Hepatocyte (in vitro differentiated cells): ENCODE measurements around the gene TPRG1L. TPM values are rescaled to one million over a fixed set of nuclear protein-coding genes. Genes with fewer than 3 reads are reported as not detected.

Experiments
- DNase-seq: peaks from one replicate; pipeline ENCODE4 v3.0.0-alpha.2; 2016; ENCODE audit warnings: low spot score
- H2AFZ ChIP-seq: fragments of 200-600 bp; sonication (generic); 2 replicates; pipeline ENCODE4 v1.6.0; 2016; ENCODE audit warnings: antibody characterized with exemption, mild to moderate bottlenecking
- H3K27ac ChIP-seq: fragments of 200-600 bp; sonication (generic); 2 replicates; pipeline ENCODE4 v1.5.1; 2016; ENCODE audit warnings: mild to moderate bottlenecking
- H3K27me3 ChIP-seq: fragments of 200-600 bp; sonication (generic); 2 replicates; pipeline ENCODE4 v1.6.1; 2016
- H3K36me3 ChIP-seq: fragments of 200-600 bp; sonication (generic); replicated peaks from 2 replicates; pipeline ENCODE4 v1.5.1; 2016; ENCODE audit warnings: low read depth; ENCODE audit not compliant: insufficient read depth
- H3K4me1 ChIP-seq: fragments of 200-600 bp; sonication (generic); 2 replicates; pipeline ENCODE4 v1.5.1; 2016; ENCODE audit warnings: mild to moderate bottlenecking, moderate library complexity; ENCODE audit not compliant: insufficient read depth
- H3K4me2 ChIP-seq: fragments of 200-600 bp; sonication (generic); 2 replicates; pipeline ENCODE4 v1.6.0; 2016
- H3K4me3 ChIP-seq: fragments of 200-600 bp; sonication (generic); 2 replicates; pipeline ENCODE4 v1.5.1; 2016; ENCODE audit warnings: mild to moderate bottlenecking
- H3K79me2 ChIP-seq: fragments of 200-600 bp; sonication (generic); 2 replicates; pipeline ENCODE4 v1.6.0; 2017; ENCODE audit warnings: mild to moderate bottlenecking
- H3K9me2 ChIP-seq: fragments of 200-600 bp; sonication (generic); replicated peaks from 2 replicates; pipeline ENCODE4 v1.6.0; 2017; ENCODE audit warnings: mild to moderate bottlenecking; ENCODE audit not compliant: insufficient read depth
- H3K9me3 ChIP-seq: fragments of 200-600 bp; sonication (generic); 2 replicates; pipeline ENCODE4 v1.5.1; 2016; ENCODE audit warnings: low read depth, mild to moderate bottlenecking
- H4K20me1 ChIP-seq: fragments of 200-600 bp; sonication (generic); 2 replicates; pipeline ENCODE4 v1.6.0; 2016; ENCODE audit warnings: mild to moderate bottlenecking; ENCODE audit not compliant: insufficient read depth, poor library complexity, severe bottlenecking
- CTCF ChIP-seq: fragments of 200-600 bp; sonication (generic); IDR thresholded peaks from 2 replicates; pipeline ENCODE4 v1.5.1; 2016; ENCODE audit warnings: antibody characterized with exemption, mild to moderate bottlenecking; ENCODE audit not compliant: poor library complexity
- EZH2 ChIP-seq: fragments of 200-600 bp; sonication (generic); IDR thresholded peaks from 2 replicates; pipeline ENCODE4 v1.6.1; 2016; ENCODE audit warnings: antibody characterized with exemption, mild to moderate bottlenecking, borderline replicate concordance
- EZH2phosphoT487 ChIP-seq: fragments of 200-600 bp; sonication (generic); IDR thresholded peaks from one replicate; pipeline ENCODE4 v1.6.1; 2018; ENCODE audit warnings: antibody characterized with exemption, mild to moderate bottlenecking, low read depth, moderate library complexity; ENCODE audit not compliant: unreplicated experiment, severe bottlenecking
- WGBS: methylation state at CpG from one replicate; pipeline ENCODE4 v1.1.6; 2016; ENCODE audit warnings: low lambda C conversion rate; ENCODE audit errors: missing lambda C conversion rate; 5-methylcytosine and 5-hydroxymethylcytosine counted together
- polyA plus RNA-seq: library from polyadenylated mRNA; unstranded; fragments of >200 nt; fragmentation: Nextera tagmentation; extraction: Ambion mirVana; gene quantifications from 2 replicates; pipeline ENCODE4 v1.2.1, GENCODE V29; 2016
- total RNA-seq: library from RNA; depleted of rRNA; stranded (reverse); fragments of >200 nt; gene quantifications from 2 replicates; pipeline ENCODE4 v1.2.3, GENCODE V29; 2014

Gene TPRG1L
- total and polyA plus RNA-seq, 2 experiments from 2014 or later, result 57.9 to 74.1 TPM

GRCh38 chr1:3670823-3671265, 46.0 kb downstream of the TPRG1L start:
- DNase-seq, result no peak
- Histone ChIP-seq H3K9me2 (no peaks in the 10 kb centered on the region), H3K79me2 (no peaks in the 10 kb centered on the region), H3K9me3 (no peaks in the 10 kb centered on the region), H2AFZ (no peak overlapping the region), H4K20me1 (no peaks in the 10 kb centered on the region), H3K4me3 (no peak overlapping the region), H3K27ac (no peak overlapping the region), H3K4me2 (no peak overlapping the region), H3K4me1 (no peaks in the 10 kb centered on the region), H3K27me3 (no peaks in the 10 kb centered on the region), H3K36me3 (no peaks in the 10 kb centered on the region)
- no peak for TF ChIP-seq EZH2phosphoT487
- TF ChIP-seq EZH2, result no peak
- TF ChIP-seq CTCF, result no peak
- WGBS, result 86% methylated on average over 15 of the region's 15 CpGs

- Histone ChIP-seq H2AFZ (no peak overlapping the region), H3K9me2 (no peaks in the 10 kb centered on the region), H3K79me2 (no peaks in the 10 kb centered on the region)
Measured at GRCh38 chr1:3671371-3672180, 46.8 kb downstream of the TPRG1L start.

GRCh38 chr1:3672231-3672970, 47.6 kb downstream of the TPRG1L start:
- Histone ChIP-seq H4K20me1 (no peaks in the 10 kb centered on the region), H3K27ac (no peak overlapping the region), H3K79me2 (no peaks in the 10 kb centered on the region), H2AFZ (no peak overlapping the region), H3K9me2 (no peaks in the 10 kb centered on the region), H3K4me3 (no peak overlapping the region), H3K9me3 (no peaks in the 10 kb centered on the region), H3K4me1 (no peaks in the 10 kb centered on the region), H3K27me3 (no peaks in the 10 kb centered on the region), H3K4me2 (no peak overlapping the region), H3K36me3 (no peaks in the 10 kb centered on the region)
- DNase-seq, result no peak
- WGBS, result 83% methylated on average over 21 of the region's 21 CpGs
- TF ChIP-seq CTCF (no peak), EZH2 (no peak), EZH2phosphoT487 (no peak)

More at GRCh38 chr1:3671371-3672180, 46.8 kb downstream of the TPRG1L start:
- Histone ChIP-seq H3K4me2 (no peak overlapping the region), H4K20me1 (no peaks in the 10 kb centered on the region), H3K4me3 (no peak overlapping the region), H3K27ac (no peak overlapping the region), H3K27me3 (no peaks in the 10 kb centered on the region), H3K4me1 (no peaks in the 10 kb centered on the region), H3K36me3 (no peaks in the 10 kb centered on the region), H3K9me3 (no peaks in the 10 kb centered on the region)
- no peak for TF ChIP-seq EZH2
- TF ChIP-seq EZH2phosphoT487, result no peak
- no peak for TF ChIP-seq CTCF
- 74% methylated on average over 28 of the region's 29 CpGs for WGBS
- no peak for DNase-seq
